ENCODE measurements around the gene DOLK.
A peak's percentile ranks its signal among the peaks of the same experiment; 100 is the strongest.
"Not testable (repeated sequence)": the region's sequence is repeated elsewhere in the genome, so short reads cannot be mapped to it uniquely, and the experiment has no call there.

The DOLK gene

DNA sequence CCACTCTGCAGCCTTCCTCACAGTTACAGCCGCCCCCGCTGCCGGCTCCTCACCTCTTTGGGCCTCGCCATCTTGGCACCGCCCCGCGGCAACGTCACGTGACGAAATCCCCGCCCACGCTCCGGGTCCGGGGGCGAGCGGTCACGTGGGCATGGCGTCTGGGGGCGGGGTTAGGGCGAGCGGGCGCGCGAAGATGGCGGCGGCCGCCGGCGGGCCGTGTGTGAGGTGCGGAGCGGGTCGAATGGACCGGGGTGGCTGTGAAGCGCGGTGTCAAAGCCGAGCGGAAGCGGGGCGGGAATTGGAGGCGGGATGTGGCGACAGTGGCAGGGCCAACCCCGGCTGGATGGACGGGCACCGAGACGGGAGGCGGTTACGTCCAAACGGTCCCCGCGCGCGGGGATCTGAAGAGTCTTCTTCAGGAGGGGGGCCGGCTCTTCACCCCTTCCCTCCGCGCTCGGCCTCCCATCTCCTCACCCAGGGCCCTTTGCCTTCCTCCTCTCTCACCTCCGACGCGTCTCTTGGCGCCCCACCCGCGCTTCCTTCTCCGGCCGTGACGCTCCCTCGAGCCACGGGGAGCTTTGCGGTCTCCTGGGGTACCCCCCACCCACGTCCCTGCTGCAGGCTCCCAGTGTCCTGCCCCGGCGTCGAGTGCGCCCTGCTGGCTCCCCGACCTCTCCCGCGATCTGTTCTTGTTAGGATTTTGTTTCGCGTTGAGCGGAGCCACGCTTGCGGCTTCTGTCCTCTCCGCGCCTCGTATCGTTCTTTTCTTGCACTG is at the start of gene DOLK, which contains the start of gene NUP188:
Gene DOLK (minus strand): TSS at position 77 of the 775 bp plus-strand sequence. CDS start 300 bp downstream, outside the sequence.
Gene NUP188 (plus strand): TSS at position 173 of the 775 bp plus-strand sequence. CDS start 21 bp downstream, at position 194.
- DNase-seq = peak; percentile 99 to 100

DNA sequence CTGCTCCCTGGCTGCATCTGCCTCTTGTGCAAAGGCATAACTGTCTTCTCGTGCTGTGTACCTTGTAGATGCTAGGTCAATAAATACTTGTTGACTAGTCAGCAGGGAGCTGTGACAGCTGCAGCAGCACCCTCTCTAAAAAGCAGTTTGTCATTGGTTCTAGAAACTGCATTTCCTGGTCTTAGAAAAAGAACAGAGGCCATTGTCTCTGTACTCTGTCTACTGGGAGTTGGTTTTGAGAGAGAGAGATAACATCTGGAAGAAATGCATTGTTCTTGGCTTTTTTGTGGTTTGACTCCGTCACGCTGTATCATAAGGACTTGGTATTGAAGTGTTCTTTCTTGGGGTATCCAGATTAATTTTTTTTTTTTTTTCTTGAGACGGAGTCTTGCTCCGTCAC is 48.4 kb upstream of the DOLK start:
- DNase-seq = no peak

DNA sequence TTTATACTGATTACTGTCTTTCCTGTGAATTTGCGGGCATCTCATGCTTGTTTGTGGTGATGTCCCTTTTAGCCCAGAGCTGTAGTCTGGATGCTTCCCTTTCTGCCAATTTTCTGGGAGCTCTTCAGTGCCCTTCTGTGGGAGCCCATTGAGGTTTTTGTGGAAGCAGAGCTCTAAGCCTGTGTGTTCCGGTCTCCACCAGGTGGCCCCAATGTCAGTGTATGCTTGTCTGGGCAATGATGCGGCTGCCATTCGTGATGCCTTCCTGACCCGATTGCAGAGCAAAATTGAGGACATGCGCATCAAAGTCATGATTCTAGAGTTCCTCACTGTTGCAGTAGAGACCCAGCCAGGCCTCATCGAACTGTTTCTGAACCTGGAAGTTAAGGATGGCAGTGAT is 45.6 kb upstream of the DOLK start:
- DNase-seq = no peak

DNA sequence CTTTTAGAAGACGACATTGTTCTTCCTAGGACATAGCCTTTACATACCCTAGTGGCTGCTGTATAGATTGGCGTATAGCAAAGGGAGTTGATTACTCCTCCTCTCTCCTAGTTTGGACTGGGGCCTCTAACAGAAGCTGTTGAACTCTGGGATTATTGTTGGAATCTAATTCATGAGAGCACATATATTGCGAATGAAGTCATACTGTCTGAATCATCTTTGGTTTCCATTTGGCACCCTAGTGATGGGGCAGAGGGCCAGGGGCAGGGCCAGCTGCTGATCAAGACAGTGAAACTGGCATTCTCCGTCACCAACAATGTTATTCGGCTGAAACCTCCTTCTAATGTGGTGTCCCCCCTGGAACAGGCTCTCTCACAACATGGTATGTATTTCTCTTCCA is 40.4 kb upstream of the DOLK start:
- DNase-seq = no peak

GRCh38 chr9:128986671-128987070 is 39.3 kb upstream of the DOLK start:
- no peak for DNase-seq

DNA sequence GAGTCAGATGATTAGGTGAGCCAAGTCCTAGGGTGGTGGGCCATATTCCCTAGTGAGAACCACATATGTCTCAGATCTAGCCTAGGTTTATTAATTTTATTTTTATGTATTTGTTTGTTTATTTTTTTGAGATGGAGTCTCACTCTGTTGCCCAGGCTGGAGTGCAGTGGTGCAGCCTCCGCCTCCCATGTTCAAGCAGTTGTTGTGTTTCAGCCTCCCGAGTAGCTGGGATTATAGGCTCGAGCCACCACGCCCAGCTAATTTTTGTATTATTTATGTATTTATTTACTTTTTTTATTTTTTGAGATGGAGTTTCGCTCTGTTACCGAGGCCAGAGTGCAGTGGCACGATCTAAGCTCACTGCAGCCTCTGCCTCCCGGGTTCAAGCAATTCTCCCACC is 36.1 kb upstream of the DOLK start:
- DNase-seq = no peak

- DNase-seq = no peak
These were observed 31.7 kb upstream of the DOLK start for GRCh38 chr9:128979111-128979510.

- no peak for DNase-seq
These were observed 25.6 kb upstream of the DOLK start for GRCh38 chr9:128972956-128973355.

DNA sequence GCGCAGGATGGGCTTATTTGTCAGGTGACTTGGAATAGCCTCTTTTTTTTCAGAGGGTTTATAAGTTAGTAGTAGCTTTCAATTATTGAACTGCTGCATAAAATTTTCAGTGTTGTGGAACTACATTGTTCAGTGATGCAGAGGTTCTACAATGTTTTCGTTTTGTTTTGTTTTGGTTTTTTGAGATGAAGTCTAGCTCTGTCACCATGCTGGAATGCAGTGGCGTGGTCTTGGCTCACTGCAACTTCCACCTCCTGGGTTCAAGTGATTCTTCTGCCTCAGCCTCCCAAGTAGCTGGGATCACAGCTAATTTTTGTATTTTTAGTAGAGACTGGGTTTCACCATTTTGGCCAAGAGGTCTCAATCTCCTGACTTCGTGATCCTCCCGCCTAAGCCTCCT is 22.1 kb upstream of the DOLK start:
- no peak for DNase-seq

DNA sequence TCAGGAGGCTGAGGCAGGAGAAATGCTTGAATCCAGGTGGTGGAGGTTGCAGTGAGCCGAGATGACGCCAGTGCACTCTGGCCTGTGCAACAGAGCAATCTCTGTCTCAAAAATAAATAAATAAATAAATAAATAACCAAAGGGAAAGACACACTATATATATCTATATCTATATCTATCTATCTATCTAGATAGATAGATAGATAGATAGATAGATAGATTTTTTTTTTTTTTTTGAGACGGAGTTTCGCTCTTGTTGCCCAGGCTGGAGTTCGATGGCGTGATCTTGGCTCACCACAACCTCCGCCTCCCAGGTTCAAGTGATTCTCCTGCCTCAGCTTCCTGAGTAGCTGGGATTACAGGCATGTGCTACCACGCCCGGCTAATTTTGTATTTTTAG is 14.0 kb upstream of the DOLK start:
- DNase-seq = not testable (repeated sequence)

- DNase-seq = peak in 1 of 2 donors; percentile 28
These were observed 201 bp downstream of the DOLK start for GRCh38 chr9:128947277-128947526.

DNA sequence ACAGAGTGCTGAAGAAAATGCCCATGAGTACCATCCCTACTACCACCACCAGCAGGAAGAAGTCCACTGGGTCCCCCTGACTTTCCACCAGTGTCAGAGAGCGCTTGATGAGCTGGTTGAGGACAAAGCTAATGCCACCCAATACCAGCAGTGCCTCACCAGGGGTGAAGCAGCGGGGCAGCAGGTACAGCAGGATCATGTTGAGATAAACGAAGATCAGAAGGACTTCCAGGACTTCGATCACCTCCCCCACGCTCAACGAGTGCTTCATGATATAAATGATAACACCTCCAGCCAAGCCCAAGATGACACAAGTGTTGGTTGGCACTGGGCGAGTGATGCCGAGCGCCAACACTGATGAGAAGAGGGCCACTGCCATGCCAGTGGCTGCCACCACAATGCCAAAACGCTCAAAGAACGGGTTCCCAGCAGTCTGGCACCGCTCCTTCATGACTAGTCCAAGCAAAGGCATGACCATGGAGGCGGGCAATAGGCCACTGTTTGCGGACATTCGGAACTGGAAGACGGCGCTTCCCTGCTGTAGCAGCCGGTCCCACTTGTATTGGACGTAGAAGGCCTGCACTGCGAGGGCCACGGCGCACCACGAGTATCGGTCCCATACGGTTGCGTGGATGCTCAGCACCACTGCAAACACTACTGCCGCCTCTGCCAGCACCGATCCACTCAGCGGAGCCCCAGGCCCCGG is 679 bp downstream of the DOLK start:
- DNase-seq = peak in 1 of 2 donors; percentile 3

- no peak for DNase-seq
These were observed 1.5 kb downstream of the DOLK start for GRCh38 chr9:128945798-128946501.

- DNase-seq = not testable (repeated sequence)
These were observed 2.4 kb downstream of the DOLK start for GRCh38 chr9:128944966-128945365.

DNA sequence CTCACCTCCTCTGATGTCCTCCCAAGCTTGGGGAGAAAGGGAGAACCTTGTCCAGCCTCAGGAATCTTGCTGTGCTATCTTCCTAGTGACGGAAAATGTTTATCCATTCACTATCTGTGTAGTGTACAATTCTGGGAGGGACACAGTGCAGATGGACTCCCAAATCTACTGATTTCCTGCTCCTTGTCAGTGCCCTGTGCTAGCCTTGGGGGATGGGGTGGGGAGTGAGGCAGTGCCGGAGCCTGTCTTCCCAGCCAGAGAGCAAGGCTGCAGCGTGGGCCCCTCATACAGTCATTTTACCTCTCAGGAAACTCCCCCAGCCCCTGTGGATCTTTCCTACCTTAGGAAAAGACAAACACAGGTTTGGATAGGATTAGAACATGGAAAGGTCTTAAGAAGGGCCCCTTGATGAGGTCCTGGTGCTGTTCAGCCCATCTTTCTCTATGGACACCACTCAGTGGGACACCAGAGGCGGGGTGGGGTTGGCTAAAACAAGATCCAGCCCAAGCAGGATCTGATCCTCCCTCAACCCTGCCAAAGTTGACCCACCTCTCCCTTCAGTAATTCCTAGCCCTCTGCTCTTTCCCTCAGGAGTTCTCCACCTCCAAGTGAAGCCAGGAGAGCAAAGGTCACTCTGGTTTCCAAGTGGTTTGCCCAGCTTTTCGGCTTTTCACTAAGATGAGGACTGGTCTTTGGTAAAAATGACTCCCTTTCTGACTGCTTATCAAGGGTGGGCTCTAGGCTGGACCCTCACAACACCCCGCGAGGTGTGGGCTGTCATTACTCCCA is 3.4 kb downstream of the DOLK start:
- no peak for DNase-seq

DNA sequence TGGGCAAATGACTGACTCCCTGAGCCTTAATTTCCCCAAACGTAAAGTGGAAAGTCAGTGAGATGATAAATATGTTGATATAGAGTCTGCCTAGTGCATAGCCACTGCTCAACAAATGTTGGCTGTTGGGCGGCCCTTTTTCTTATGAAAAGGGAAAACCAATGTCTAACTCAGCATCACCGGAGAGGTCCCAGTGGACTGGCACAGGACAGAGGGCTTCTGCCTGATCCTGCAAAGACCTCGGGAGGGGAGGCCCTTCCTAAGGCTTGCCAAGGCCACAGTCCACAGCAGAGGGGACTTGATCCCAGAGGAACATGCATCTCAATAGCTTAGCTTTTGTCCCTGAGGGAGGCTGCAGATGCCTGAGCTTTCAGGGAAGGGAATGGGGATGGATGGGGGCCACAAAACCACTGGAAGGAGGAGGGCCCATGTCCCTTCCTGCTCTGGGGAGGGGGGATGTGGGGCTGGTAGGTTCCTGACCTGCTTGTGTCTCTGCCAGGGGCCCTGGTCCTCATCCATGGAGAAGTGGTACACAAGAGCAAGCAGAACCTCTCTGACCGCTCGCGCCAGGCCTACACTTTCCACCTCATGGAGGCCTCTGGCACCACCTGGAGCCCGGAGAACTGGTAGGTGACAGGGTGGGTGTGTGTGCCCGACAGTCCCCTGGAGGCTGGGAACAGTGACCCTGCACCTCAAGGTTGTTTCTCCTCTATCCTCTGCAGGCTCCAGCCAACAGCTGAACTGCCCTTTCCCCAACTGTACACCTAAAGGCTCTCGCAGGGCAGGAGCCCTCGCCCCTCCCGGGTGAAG is 6.3 kb downstream of the DOLK start:
- DNase-seq = no peak

DNA sequence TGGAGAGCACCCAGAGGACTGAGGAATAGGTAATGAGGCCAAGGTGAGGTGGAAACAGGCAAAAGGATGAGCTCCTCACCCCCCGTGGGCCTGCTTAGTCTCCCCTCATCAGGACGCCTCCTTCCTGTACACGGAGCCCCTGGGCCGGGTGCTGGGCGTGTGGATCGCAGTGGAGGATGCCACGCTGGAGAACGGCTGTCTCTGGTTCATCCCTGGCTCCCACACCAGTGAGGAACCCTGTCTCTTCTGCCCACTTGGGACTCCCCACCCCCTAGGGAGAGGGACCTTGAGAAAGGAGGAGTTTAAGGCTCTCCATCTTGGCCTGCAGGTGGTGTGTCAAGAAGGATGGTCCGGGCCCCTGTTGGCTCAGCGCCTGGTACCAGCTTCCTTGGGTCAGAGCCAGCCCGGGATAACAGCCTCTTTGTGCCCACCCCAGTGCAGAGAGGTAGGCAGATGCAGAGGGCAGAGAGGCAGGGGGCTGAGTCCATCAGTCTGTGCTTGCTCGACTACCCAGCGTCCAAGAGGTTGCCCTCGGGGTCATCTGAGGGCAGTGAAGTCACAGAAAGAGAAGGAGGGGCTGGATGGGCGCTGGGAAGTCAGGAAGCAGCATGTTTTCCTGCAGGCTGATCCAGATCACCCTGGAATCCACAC is 7.0 kb downstream of the DOLK start:
- DNase-seq = no peak

DNA sequence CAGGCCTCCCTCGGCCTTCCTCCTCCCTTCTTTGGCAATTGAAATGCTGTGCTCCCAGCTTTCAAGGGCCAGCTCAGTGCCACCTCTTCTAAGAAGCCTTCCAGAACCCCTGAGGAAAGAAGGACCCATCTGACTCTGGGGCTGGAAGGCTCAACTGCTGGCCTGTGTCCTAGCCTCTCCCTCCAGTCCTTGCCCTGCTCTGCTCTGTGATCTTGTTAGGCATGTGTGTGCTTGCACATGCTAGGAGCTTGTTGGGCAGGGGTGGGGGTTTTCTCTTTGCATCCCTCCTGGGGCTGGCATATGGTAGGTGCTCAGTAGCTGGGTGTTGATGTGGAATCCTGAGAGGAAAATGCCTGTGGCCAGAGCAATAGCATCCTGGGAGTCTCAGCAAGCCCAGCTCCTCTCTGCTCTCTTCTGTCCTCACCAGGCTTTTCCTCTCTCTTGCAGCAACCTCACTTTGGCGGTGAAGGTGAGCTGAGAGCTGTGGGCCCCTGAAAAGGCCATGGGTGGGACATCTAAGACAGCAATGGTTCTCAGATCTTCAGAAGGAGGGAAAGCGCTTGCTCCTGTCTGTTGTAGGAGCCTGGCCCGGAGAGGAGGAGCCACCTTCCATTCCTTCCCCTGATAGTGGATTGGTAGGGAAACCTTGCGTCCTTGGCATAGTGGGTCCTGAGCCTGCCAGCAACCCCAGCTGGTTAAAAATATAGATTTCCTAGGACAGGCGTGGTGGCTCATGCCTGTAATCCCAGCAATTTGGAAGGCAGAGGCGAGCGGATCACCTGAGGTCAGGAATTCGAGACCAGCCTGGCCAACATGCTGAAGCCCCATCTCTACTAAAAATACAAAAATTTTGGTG is 9.9 kb downstream of the DOLK start:
- DNase-seq = no peak

GRCh38 chr9:128936171-128936865 is 11.1 kb downstream of the DOLK start:
- DNase-seq = no peak

DNA sequence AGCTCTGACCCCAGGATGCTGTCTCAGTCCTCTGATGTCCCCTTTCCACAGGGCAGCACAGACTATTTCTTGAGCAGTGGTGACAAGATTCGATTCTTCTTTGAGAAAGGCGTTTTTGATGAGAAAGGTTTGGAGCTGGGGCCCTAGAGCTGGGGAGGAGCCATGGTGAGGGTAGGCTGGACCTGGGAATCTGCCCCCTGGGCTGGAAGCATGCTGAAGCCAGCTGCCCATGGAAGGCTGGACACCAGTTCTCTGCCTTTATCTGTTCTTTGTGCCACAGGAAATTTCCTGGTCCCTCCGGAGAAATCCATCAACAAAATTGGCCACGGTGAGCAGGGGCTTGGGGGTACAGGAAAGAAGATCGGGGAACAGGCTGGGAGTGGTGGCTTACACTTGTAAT is 13.7 kb downstream of the DOLK start:
- DNase-seq = no peak
